C4-2B (cell line): ENCODE data around the gene IMMT.

ENCODE experiments used
- ZFX ChIP-seq: fragments of 450-650 bp; IDR thresholded peaks from 2 replicates; pipeline ENCODE4 v1.6.1; 2017
- TF ChIP-seq, protein P1 (sequence below): fragments of 450-650 bp; conservative IDR thresholded peaks from 2 replicates; pipeline ENCODE4 v1.5.1; 2017; ENCODE audit warnings: mild to moderate bottlenecking

DNA sequence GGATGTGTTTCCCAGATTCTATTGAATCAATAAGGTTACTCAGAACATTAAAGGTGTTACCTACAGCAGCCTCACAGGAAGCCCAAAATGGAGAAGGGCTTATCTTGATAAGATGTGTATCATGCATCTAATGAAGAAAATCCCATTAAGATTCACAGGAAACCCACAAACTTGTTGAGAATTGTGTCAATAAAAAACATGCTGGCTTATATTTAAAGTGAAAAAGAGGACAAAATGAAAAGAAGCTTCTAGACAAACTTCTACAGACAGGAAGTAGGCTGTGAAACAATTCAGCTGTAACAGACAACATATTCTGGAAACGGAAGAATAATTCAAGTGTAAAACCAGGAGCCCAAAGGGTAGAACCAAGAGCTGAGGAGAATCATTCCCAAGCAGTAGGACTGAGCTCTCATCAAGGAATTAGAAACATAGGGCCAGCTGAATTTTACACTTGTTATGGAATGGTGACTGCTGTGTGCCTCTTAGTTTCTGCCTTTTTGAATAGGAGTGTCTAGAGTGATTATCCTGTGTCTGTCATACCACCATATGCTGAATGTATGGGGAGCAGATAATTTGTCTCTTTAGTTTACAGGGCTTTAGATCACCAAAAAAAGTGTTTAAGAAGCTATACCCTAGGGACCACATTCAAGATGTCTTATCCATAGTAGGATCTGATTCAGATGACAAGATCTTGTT, 9.6 kb downstream of the IMMT start:
- TF ChIP-seq, protein P1, sequence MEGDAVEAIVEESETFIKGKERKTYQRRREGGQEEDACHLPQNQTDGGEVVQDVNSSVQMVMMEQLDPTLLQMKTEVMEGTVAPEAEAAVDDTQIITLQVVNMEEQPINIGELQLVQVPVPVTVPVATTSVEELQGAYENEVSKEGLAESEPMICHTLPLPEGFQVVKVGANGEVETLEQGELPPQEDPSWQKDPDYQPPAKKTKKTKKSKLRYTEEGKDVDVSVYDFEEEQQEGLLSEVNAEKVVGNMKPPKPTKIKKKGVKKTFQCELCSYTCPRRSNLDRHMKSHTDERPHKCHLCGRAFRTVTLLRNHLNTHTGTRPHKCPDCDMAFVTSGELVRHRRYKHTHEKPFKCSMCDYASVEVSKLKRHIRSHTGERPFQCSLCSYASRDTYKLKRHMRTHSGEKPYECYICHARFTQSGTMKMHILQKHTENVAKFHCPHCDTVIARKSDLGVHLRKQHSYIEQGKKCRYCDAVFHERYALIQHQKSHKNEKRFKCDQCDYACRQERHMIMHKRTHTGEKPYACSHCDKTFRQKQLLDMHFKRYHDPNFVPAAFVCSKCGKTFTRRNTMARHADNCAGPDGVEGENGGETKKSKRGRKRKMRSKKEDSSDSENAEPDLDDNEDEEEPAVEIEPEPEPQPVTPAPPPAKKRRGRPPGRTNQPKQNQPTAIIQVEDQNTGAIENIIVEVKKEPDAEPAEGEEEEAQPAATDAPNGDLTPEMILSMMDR: no peak
- no peak for TF ChIP-seq ZFX
